HepG2 (cell line): ENCODE data around the gene SNX15. TPM values are rescaled to one million over a fixed set of nuclear protein-coding genes. Genes with fewer than 3 reads are reported as not detected.

ENCODE experiments used
- DNMT3B ChIP-seq: conservative IDR thresholded peaks from 2 replicates; pipeline ENCODE4 v1.6.1; 2016; ENCODE audit warnings: missing biosample characterization, control low read depth
- MTA1 ChIP-seq: sonication (generic); formaldehyde crosslinking; IDR thresholded peaks from 2 replicates; pipeline ENCODE4 v1.4.0; 2020; ENCODE audit warnings: missing genetic modification reagents, mild to moderate bottlenecking, borderline replicate concordance
- PLRG1 ChIP-seq: fragments of 450-650 bp; conservative IDR thresholded peaks from 2 replicates; pipeline ENCODE4 v1.6.1; 2016
- SATB2 ChIP-seq: sonication (generic); formaldehyde crosslinking; IDR thresholded peaks from 2 replicates; pipeline ENCODE4 v1.5.0; 2020; ENCODE audit warnings: missing genetic modification reagents
- SNAPC2 ChIP-seq: sonication (generic); formaldehyde crosslinking; IDR thresholded peaks from 2 replicates; pipeline ENCODE4 v1.8.1; 2022; ENCODE audit warnings: mild to moderate bottlenecking, missing genetic modification reagents
- ZNF124 ChIP-seq: sonication (generic); formaldehyde crosslinking; IDR thresholded peaks from 2 replicates; pipeline ENCODE4 v1.4.0; 2020; ENCODE audit warnings: missing genetic modification reagents
- ZNF264 ChIP-seq: sonication (generic); formaldehyde crosslinking; IDR thresholded peaks from 2 replicates; pipeline ENCODE4 v1.4.0; 2020; ENCODE audit warnings: missing genetic modification reagents
- ZNF451 ChIP-seq: sonication (generic); formaldehyde crosslinking; IDR thresholded peaks from 2 replicates; pipeline ENCODE4 v1.5.0; 2020; ENCODE audit warnings: mild to moderate bottlenecking, missing genetic modification reagents
- polyA plus RNA-seq, 8 experiments: library from polyadenylated mRNA; depleted of rRNA in 3 of 8; stranded (reverse) in 7 of 8; unstranded in 1 of 8; fragments of >200 nt; fragmentation: Illumina TruSeq in 4 of 8; extraction: Trizol in 4 of 8; gene quantifications; 2 replicates each; pipeline versions ENCODE4 v1.2.1 to v1.2.3, GENCODE V29; 2011 to 2016; ENCODE audit warnings: low read depth in 4 of 8, missing spikeins in 1 of 8, mixed read lengths in 1 of 8; ENCODE audit not compliant: insufficient read depth in 1 of 8
- total RNA-seq, 5 experiments: library from RNA; depleted of rRNA; stranded (reverse); fragments of >200 nt; fragmentation: Illumina TruSeq; extraction: Trizol; gene quantifications; 2 replicates each; pipeline ENCODE4 v1.2.3, GENCODE V29; 2016; ENCODE audit warnings: low read depth in 1 of 5
- TF ChIP-seq, protein P1 (sequence below): sonication (generic); formaldehyde crosslinking; IDR thresholded peaks from 2 replicates; pipeline ENCODE4 v1.4.0; 2020; ENCODE audit warnings: low read depth, missing genetic modification reagents
- TF ChIP-seq, protein P2 (sequence below): sonication (generic); formaldehyde crosslinking; conservative IDR thresholded peaks from 2 replicates; pipeline ENCODE4 v1.8.0; 2022; ENCODE audit warnings: low read depth, missing genetic modification reagents
- TF ChIP-seq, protein P3 (sequence below): sonication (generic); formaldehyde crosslinking; IDR thresholded peaks from 2 replicates; pipeline ENCODE4 v1.4.0; 2020; ENCODE audit warnings: mild to moderate bottlenecking, missing genetic modification reagents
- TF ChIP-seq, protein P4 (sequence below): sonication (generic); formaldehyde crosslinking; IDR thresholded peaks from 2 replicates; pipeline ENCODE4 v1.4.0; 2020; ENCODE audit warnings: missing genetic modification reagents
- TF ChIP-seq, protein P5 (sequence below): IDR thresholded peaks from 2 replicates; pipeline ENCODE4 v1.6.1; 2016; ENCODE audit warnings: missing compliant biosample characterization, missing genetic modification reagents, borderline replicate concordance

The SNX15 gene
- total and polyA plus RNA-seq, 2 of the 13 experiments (the other 11 are each of a cell fraction or from before 2014, with no cell fraction given), result 19.1 to 22.6 TPM

DNA sequence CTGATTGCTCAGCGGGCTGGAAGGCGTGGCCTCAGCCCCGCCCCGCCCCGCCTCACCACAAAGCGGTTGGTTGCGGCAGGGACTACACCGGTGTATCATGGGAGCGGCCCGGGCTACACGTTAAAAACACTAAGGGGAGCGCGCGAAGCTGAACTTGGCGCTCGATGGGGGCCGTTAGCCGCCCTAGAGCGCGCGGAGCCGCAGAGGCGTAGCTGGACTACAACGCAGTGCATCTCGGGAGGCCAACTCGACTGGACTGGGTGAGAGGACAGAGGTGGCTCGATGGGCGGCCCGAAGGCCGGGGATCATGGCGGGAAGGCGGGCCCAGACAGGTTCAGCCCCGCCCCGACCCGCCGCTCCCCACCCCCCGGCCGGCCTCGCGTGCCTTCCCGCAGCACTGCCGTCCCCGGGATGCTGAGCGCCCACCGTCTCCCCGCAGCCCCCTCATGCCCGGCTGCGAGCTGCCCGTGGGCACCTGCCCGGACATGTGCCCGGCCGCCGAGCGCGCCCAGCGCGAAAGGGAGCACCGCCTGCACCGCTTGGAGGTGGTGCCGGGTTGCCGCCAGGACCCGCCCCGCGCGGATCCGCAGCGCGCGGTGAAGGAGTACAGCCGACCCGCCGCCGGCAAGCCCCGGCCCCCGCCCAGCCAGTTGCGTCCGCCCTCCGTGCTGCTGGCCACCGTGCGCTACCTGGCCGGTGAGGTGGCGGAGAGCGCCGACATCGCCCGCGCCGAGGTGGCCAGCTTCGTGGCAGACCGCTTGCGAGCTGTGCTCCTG is 13.8 kb downstream of the SNX15 start, which contains the start of gene SAC3D1 (continued):
- TF ChIP-seq, protein P1, sequence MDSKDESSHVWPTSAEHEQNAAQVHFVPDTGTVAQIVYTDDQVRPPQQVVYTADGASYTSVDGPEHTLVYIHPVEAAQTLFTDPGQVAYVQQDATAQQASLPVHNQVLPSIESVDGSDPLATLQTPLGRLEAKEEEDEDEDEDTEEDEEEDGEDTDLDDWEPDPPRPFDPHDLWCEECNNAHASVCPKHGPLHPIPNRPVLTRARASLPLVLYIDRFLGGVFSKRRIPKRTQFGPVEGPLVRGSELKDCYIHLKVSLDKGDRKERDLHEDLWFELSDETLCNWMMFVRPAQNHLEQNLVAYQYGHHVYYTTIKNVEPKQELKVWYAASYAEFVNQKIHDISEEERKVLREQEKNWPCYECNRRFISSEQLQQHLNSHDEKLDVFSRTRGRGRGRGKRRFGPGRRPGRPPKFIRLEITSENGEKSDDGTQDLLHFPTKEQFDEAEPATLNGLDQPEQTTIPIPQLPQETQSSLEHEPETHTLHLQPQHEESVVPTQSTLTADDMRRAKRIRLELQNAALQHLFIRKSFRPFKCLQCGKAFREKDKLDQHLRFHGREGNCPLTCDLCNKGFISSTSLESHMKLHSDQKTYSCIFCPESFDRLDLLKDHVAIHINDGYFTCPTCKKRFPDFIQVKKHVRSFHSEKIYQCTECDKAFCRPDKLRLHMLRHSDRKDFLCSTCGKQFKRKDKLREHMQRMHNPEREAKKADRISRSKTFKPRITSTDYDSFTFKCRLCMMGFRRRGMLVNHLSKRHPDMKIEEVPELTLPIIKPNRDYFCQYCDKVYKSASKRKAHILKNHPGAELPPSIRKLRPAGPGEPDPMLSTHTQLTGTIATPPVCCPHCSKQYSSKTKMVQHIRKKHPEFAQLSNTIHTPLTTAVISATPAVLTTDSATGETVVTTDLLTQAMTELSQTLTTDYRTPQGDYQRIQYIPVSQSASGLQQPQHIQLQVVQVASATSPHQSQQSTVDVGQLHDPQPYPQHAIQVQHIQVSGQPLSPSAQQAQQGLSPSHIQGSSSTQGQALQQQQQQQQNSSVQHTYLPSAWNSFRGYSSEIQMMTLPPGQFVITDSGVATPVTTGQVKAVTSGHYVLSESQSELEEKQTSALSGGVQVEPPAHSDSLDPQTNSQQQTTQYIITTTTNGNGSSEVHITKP (CRISPR knock-in tag), result peak; percentile 84
- TF ChIP-seq, protein P2, sequence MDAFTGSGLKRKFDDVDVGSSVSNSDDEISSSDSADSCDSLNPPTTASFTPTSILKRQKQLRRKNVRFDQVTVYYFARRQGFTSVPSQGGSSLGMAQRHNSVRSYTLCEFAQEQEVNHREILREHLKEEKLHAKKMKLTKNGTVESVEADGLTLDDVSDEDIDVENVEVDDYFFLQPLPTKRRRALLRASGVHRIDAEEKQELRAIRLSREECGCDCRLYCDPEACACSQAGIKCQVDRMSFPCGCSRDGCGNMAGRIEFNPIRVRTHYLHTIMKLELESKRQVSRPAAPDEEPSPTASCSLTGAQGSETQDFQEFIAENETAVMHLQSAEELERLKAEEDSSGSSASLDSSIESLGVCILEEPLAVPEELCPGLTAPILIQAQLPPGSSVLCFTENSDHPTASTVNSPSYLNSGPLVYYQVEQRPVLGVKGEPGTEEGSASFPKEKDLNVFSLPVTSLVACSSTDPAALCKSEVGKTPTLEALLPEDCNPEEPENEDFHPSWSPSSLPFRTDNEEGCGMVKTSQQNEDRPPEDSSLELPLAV (CRISPR knock-in tag), result peak; percentile 81; the same call in 1 of the 2 replicates
- TF ChIP-seq, protein P3, sequence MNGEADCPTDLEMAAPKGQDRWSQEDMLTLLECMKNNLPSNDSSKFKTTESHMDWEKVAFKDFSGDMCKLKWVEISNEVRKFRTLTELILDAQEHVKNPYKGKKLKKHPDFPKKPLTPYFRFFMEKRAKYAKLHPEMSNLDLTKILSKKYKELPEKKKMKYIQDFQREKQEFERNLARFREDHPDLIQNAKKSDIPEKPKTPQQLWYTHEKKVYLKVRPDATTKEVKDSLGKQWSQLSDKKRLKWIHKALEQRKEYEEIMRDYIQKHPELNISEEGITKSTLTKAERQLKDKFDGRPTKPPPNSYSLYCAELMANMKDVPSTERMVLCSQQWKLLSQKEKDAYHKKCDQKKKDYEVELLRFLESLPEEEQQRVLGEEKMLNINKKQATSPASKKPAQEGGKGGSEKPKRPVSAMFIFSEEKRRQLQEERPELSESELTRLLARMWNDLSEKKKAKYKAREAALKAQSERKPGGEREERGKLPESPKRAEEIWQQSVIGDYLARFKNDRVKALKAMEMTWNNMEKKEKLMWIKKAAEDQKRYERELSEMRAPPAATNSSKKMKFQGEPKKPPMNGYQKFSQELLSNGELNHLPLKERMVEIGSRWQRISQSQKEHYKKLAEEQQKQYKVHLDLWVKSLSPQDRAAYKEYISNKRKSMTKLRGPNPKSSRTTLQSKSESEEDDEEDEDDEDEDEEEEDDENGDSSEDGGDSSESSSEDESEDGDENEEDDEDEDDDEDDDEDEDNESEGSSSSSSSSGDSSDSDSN (CRISPR knock-in tag), result peak; percentile 90
- TF ChIP-seq ZNF264 (CRISPR knock-in tag) (peak; percentile 50; the same call in 1 of the 2 replicates), MTA1 (CRISPR knock-in tag) (0 out of 2 replicates have a peak, but pooled peaks have one; percentile 32), SATB2 (CRISPR knock-in tag) (no peak), DNMT3B (CRISPR knock-in tag) (no peak), PLRG1 (no peak), SNAPC2 (CRISPR knock-in tag) (0 out of 2 replicates have a peak, but pooled peaks have one; percentile 64), ZNF124 (CRISPR knock-in tag) (0 out of 2 replicates have a peak, but pooled peaks have one; percentile 13), ZNF451 (CRISPR knock-in tag) (peak; percentile 51; the same call in 1 of the 2 replicates)
- TF ChIP-seq, protein P4, sequence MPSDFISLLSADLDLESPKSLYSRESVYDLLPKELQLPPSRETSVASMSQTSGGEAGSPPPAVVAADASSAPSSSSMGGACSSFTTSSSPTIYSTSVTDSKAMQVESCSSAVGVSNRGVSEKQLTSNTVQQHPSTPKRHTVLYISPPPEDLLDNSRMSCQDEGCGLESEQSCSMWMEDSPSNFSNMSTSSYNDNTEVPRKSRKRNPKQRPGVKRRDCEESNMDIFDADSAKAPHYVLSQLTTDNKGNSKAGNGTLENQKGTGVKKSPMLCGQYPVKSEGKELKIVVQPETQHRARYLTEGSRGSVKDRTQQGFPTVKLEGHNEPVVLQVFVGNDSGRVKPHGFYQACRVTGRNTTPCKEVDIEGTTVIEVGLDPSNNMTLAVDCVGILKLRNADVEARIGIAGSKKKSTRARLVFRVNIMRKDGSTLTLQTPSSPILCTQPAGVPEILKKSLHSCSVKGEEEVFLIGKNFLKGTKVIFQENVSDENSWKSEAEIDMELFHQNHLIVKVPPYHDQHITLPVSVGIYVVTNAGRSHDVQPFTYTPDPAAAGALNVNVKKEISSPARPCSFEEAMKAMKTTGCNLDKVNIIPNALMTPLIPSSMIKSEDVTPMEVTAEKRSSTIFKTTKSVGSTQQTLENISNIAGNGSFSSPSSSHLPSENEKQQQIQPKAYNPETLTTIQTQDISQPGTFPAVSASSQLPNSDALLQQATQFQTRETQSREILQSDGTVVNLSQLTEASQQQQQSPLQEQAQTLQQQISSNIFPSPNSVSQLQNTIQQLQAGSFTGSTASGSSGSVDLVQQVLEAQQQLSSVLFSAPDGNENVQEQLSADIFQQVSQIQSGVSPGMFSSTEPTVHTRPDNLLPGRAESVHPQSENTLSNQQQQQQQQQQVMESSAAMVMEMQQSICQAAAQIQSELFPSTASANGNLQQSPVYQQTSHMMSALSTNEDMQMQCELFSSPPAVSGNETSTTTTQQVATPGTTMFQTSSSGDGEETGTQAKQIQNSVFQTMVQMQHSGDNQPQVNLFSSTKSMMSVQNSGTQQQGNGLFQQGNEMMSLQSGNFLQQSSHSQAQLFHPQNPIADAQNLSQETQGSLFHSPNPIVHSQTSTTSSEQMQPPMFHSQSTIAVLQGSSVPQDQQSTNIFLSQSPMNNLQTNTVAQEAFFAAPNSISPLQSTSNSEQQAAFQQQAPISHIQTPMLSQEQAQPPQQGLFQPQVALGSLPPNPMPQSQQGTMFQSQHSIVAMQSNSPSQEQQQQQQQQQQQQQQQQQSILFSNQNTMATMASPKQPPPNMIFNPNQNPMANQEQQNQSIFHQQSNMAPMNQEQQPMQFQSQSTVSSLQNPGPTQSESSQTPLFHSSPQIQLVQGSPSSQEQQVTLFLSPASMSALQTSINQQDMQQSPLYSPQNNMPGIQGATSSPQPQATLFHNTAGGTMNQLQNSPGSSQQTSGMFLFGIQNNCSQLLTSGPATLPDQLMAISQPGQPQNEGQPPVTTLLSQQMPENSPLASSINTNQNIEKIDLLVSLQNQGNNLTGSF (CRISPR knock-in tag), result peak; percentile 44; the same call in 1 of the 2 replicates
- TF ChIP-seq, protein P5, sequence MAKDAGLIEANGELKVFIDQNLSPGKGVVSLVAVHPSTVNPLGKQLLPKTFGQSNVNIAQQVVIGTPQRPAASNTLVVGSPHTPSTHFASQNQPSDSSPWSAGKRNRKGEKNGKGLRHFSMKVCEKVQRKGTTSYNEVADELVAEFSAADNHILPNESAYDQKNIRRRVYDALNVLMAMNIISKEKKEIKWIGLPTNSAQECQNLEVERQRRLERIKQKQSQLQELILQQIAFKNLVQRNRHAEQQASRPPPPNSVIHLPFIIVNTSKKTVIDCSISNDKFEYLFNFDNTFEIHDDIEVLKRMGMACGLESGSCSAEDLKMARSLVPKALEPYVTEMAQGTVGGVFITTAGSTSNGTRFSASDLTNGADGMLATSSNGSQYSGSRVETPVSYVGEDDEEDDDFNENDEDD (CRISPR knock-in tag), result peak; percentile 96
